ENCODE results near the gene RNF5.
A peak's percentile ranks its signal among the peaks of the same experiment; 100 is the strongest.
"Not testable (repeated sequence)": the region's sequence is repeated elsewhere in the genome, so short reads cannot be mapped to it uniquely, and the experiment has no call there.

The RNF5 gene

GRCh38 chr6:32187725-32188380, 9.6 kb downstream of the RNF5 start:
- not testable (repeated sequence) for H3K27me3 Mint-ChIP-seq, H3K9me3 Mint-ChIP-seq
- H3K4me3 Mint-ChIP-seq, result peak overlapping the region; percentile 90
- peaks cover 40% of the 10 kb centered on the region for H3K36me3 Mint-ChIP-seq (ENCODE audit: low read depth)
- peak overlapping the region; percentile 90 for H3K27ac Mint-ChIP-seq
- peaks cover 65% of the 10 kb centered on the region for H3K4me1 Mint-ChIP-seq (ENCODE audit: low read depth)

- H3K4me3 Mint-ChIP-seq, result peak overlapping the region; percentile 90
- H3K9me3 Mint-ChIP-seq, result no peaks in the 10 kb centered on the region
- H3K27ac Mint-ChIP-seq, result peak overlapping the region; percentile 89
- H3K36me3 Mint-ChIP-seq (ENCODE audit: low read depth), result peaks cover 34% of the 10 kb centered on the region
- peaks cover 65% of the 10 kb centered on the region for H3K4me1 Mint-ChIP-seq (ENCODE audit: low read depth)
- no peaks in the 10 kb centered on the region for H3K27me3 Mint-ChIP-seq
Observed at GRCh38 chr6:32188381-32189068, 10.3 kb downstream of the RNF5 start.

GRCh38 chr6:32189069-32189741, 11.0 kb downstream of the RNF5 start:
- Mint-ChIP-seq H3K9me3 (no peaks in the 10 kb centered on the region), H3K4me3 (peak overlapping the region; percentile 90), H3K27me3 (no peaks in the 10 kb centered on the region), H3K27ac (peak overlapping the region; percentile 89), H3K4me1 (ENCODE audit: low read depth) (peaks cover 69% of the 10 kb centered on the region), H3K36me3 (ENCODE audit: low read depth) (peaks cover 33% of the 10 kb centered on the region)

- peaks cover 33% of the 10 kb centered on the region for H3K36me3 Mint-ChIP-seq (ENCODE audit: low read depth)
- peaks cover 74% of the 10 kb centered on the region for H3K4me1 Mint-ChIP-seq (ENCODE audit: low read depth)
- peak overlapping the region; percentile 90 for H3K4me3 Mint-ChIP-seq
- peak overlapping the region; percentile 89 for H3K27ac Mint-ChIP-seq
- no peaks in the 10 kb centered on the region for H3K9me3 Mint-ChIP-seq
- H3K27me3 Mint-ChIP-seq, result no peaks in the 10 kb centered on the region
Observed at GRCh38 chr6:32189742-32190053, 11.5 kb downstream of the RNF5 start.

GRCh38 chr6:32190054-32190851, 12.0 kb downstream of the RNF5 start, which contains the start of gene PBX2:
Gene PBX2 (minus strand): TSS chr6:32190202. CDS start chr6:32189915, 287 bp downstream.
- H3K4me1 Mint-ChIP-seq (ENCODE audit: low read depth), result peaks cover 80% of the 10 kb centered on the region

GRCh38 chr6:32190911-32191677, 12.9 kb downstream of the RNF5 start:
- peak overlapping the region; percentile 96 for H3K27ac Mint-ChIP-seq
- H3K9me3 Mint-ChIP-seq, result no peaks in the 10 kb centered on the region
- peaks cover 26% of the 10 kb centered on the region for H3K36me3 Mint-ChIP-seq (ENCODE audit: low read depth)
- H3K27me3 Mint-ChIP-seq, result no peaks in the 10 kb centered on the region
- H3K4me3 Mint-ChIP-seq, result peak overlapping the region; percentile 94
- H3K4me1 Mint-ChIP-seq (ENCODE audit: low read depth), result peaks cover 73% of the 10 kb centered on the region

More at GRCh38 chr6:32190054-32190851, 12.0 kb downstream of the RNF5 start, which contains the start of gene PBX2:
- Mint-ChIP-seq H3K27me3 (no peaks in the 10 kb centered on the region), H3K4me3 (peak within 1 kb of the TSS; percentile 94), H3K27ac (peak within 1 kb of the TSS; percentile 96), H3K36me3 (ENCODE audit: low read depth) (peaks cover 33% of the 10 kb centered on the region), H3K9me3 (no peaks in the 10 kb centered on the region)

GRCh38 chr6:32191696-32192607, 13.7 kb downstream of the RNF5 start:
- Mint-ChIP-seq H3K4me3 (peak overlapping the region; percentile 94), H3K27ac (peak overlapping the region; percentile 96), H3K9me3 (no peaks in the 10 kb centered on the region), H3K27me3 (no peaks in the 10 kb centered on the region), H3K4me1 (ENCODE audit: low read depth) (peaks cover 72% of the 10 kb centered on the region), H3K36me3 (ENCODE audit: low read depth) (peaks cover 18% of the 10 kb centered on the region)

- Mint-ChIP-seq H3K4me3 (peak within 1 kb of the TSS; percentile 94), H3K36me3 (ENCODE audit: low read depth) (peaks cover 11% of the 10 kb centered on the region), H3K4me1 (ENCODE audit: low read depth) (peaks cover 68% of the 10 kb centered on the region), H3K27ac (peak within 1 kb of the TSS; percentile 96), H3K27me3 (no peaks in the 10 kb centered on the region), H3K9me3 (no peaks in the 10 kb centered on the region)
Observed at GRCh38 chr6:32192608-32193039, 14.4 kb downstream of the RNF5 start, which contains the start of gene GPSM3. Gene GPSM3 (minus strand): TSS chr6:32192643. CDS start chr6:32192513, 130 bp downstream.

GRCh38 chr6:32193096-32193495, 14.9 kb downstream of the RNF5 start:
- peak overlapping the region; percentile 96 for H3K27ac Mint-ChIP-seq
- H3K36me3 Mint-ChIP-seq (ENCODE audit: low read depth); H3K9me3 Mint-ChIP-seq; H3K27me3 Mint-ChIP-seq: not testable (repeated sequence)
- peak overlapping the region; percentile 94 for H3K4me3 Mint-ChIP-seq
- peaks cover 63% of the 10 kb centered on the region for H3K4me1 Mint-ChIP-seq (ENCODE audit: low read depth)

- Mint-ChIP-seq H3K4me3 (peak overlapping the region; percentile 89), H3K4me1 (ENCODE audit: low read depth) (peaks cover 51% of the 10 kb centered on the region)
Observed at GRCh38 chr6:32194388-32194787, 16.2 kb downstream of the RNF5 start.

GRCh38 chr6:32194825-32195651, 16.8 kb downstream of the RNF5 start:
- Mint-ChIP-seq H3K9me3 (no peaks in the 10 kb centered on the region), H3K4me1 (ENCODE audit: low read depth) (peaks cover 51% of the 10 kb centered on the region), H3K27ac (peak overlapping the region; percentile 95), H3K27me3 (no peaks in the 10 kb centered on the region), H3K4me3 (peak overlapping the region; percentile 89), H3K36me3 (ENCODE audit: low read depth) (no peaks in the 10 kb centered on the region)

More at GRCh38 chr6:32194388-32194787, 16.2 kb downstream of the RNF5 start:
- H3K9me3 Mint-ChIP-seq, result no peaks in the 10 kb centered on the region
- H3K36me3 Mint-ChIP-seq (ENCODE audit: low read depth), result no peaks in the 10 kb centered on the region
- no peaks in the 10 kb centered on the region for H3K27me3 Mint-ChIP-seq
- H3K27ac Mint-ChIP-seq, result peak overlapping the region; percentile 95

GRCh38 chr6:32195652-32195901, 17.4 kb downstream of the RNF5 start:
- no peaks in the 10 kb centered on the region for H3K27me3 Mint-ChIP-seq
- H3K4me1 Mint-ChIP-seq (ENCODE audit: low read depth), result peaks cover 51% of the 10 kb centered on the region
- no peaks in the 10 kb centered on the region for H3K36me3 Mint-ChIP-seq (ENCODE audit: low read depth)
- peak overlapping the region; percentile 98 for H3K27ac Mint-ChIP-seq
- no peaks in the 10 kb centered on the region for H3K9me3 Mint-ChIP-seq
- peak overlapping the region; percentile 95 for H3K4me3 Mint-ChIP-seq

Data from stimulated activated naive CD8-positive, alpha-beta T cell treated with anti-CD3 and anti-CD28 coated beads, Interleukin-15, Interleukin-2, amounts not matched to agents 100 ng/mL and 50 ng/mL, for 24 hours (primary cell).